ENCODE measurements around the gene SIPA1L3. TPM values are rescaled to one million over a fixed set of nuclear protein-coding genes. Genes with fewer than 3 reads are reported as not detected.

Gene SIPA1L3
- total and polyA plus RNA-seq, 4 donors = 9.6 to 50.5 (median 27.6) TPM

DNA sequence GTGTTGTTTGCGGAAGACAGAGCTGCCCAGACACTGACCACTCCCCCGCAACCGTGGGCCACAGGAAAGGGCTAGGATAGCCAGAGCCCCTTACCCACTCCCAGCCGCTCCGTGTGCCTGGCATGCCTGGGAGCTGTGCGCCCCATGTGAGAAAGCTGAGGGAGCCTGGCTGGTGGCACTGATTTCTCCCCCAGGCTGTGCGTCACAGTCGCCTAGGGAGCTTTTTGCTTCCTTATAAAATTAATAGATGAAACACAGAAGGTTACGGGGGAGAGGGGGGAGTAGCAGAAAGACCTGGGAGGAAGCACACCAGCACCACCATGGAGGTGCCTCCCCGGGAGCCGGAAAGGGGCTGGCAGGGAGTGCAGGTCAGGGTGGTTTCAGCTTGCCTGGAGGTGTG lies 292.3 kb downstream of the SIPA1L3 start:
- Histone ChIP-seq H3K4me3 (no peak overlapping the region), H3K9ac (ENCODE audit: insufficient read depth in 1 of 2, low read length in 2 of 2) (no peak overlapping the region), H3K27ac (ENCODE audit: low read depth in 1 of 2, low read length in 1 of 2) (no peak overlapping the region), H3K4me1 (ENCODE audit: control insufficient read depth in 5 of 5, insufficient read depth in 5 of 5, low read length in 5 of 5) (no peaks in the 10 kb centered on the region), H3K27me3 (ENCODE audit: control insufficient read depth in 3 of 3, insufficient read depth in 3 of 3, low read length in 2 of 3) (no peaks in the 10 kb centered on the region), H3K36me3 (ENCODE audit: control insufficient read depth in 4 of 4, insufficient read depth in 4 of 4, low read length in 4 of 4) (peaks cover 5 to 46% (median 11%) of the 10 kb centered on the region in 4 donors), H3K9me3 (ENCODE audit: control insufficient read depth in 4 of 4, insufficient read depth in 3 of 4, low read length in 3 of 4) (peaks cover 0 to 5% (median 0%) of the 10 kb centered on the region in 4 donors)
- DNase-seq (no peak), ATAC-seq (ENCODE audit: insufficient read depth, low FRiP score) (no peak)
- WGBS, 2 donors = 94 to 97% methylated on average over 11 of the region's 11 CpGs
- TF ChIP-seq, protein P1, sequence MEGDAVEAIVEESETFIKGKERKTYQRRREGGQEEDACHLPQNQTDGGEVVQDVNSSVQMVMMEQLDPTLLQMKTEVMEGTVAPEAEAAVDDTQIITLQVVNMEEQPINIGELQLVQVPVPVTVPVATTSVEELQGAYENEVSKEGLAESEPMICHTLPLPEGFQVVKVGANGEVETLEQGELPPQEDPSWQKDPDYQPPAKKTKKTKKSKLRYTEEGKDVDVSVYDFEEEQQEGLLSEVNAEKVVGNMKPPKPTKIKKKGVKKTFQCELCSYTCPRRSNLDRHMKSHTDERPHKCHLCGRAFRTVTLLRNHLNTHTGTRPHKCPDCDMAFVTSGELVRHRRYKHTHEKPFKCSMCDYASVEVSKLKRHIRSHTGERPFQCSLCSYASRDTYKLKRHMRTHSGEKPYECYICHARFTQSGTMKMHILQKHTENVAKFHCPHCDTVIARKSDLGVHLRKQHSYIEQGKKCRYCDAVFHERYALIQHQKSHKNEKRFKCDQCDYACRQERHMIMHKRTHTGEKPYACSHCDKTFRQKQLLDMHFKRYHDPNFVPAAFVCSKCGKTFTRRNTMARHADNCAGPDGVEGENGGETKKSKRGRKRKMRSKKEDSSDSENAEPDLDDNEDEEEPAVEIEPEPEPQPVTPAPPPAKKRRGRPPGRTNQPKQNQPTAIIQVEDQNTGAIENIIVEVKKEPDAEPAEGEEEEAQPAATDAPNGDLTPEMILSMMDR (IDR thresholded peaks at IDR 0.05; ENCODE audit: control extremely low read depth, extremely low read depth) = no peak

DNA sequence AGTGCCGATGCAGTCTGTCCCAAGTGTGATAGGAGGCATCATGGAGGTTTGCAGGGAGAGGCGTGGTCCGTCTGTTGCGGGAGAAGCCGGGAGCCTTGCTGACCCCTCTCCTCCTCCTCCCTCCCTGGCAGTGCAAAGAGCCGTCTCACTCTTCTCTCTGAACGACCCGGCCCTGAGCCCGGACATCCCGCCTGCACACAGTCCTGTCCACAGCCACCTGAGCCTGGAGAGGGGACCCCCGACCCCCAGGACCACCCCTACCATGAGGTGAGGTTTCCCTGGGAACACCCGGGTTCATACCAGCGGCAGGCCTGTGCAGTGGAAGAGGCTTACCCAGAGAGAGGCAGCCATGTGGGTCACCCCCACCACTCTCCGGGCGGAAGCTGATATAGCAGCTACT lies 294.7 kb downstream of the SIPA1L3 start:
- Histone ChIP-seq H3K36me3 (ENCODE audit: control insufficient read depth in 4 of 4, insufficient read depth in 4 of 4, low read length in 4 of 4) (peaks cover 5 to 57% (median 14%) of the 10 kb centered on the region in 4 donors), H3K4me1 (ENCODE audit: control insufficient read depth in 5 of 5, insufficient read depth in 5 of 5, low read length in 5 of 5) (peaks cover 0 to 3% (median 0%) of the 10 kb centered on the region in 5 donors), H3K27me3 (ENCODE audit: control insufficient read depth in 3 of 3, insufficient read depth in 3 of 3, low read length in 2 of 3) (no peaks in the 10 kb centered on the region), H3K9ac (ENCODE audit: insufficient read depth in 1 of 2, low read length in 2 of 2) (no peak overlapping the region), H3K4me3 (no peak overlapping the region), H3K27ac (ENCODE audit: low read depth in 1 of 2, low read length in 1 of 2) (no peak overlapping the region), H3K9me3 (ENCODE audit: control insufficient read depth in 4 of 4, insufficient read depth in 3 of 4, low read length in 3 of 4) (peaks cover 0 to 16% (median 0%) of the 10 kb centered on the region in 4 donors)
- WGBS, 2 donors = 92 to 95% methylated on average over 15 of the region's 15 CpGs
- DNase-seq (no peak), ATAC-seq (ENCODE audit: insufficient read depth, low FRiP score) (no peak)
- TF ChIP-seq, protein P1 (IDR thresholded peaks at IDR 0.05; ENCODE audit: control extremely low read depth, extremely low read depth) = no peak

DNA sequence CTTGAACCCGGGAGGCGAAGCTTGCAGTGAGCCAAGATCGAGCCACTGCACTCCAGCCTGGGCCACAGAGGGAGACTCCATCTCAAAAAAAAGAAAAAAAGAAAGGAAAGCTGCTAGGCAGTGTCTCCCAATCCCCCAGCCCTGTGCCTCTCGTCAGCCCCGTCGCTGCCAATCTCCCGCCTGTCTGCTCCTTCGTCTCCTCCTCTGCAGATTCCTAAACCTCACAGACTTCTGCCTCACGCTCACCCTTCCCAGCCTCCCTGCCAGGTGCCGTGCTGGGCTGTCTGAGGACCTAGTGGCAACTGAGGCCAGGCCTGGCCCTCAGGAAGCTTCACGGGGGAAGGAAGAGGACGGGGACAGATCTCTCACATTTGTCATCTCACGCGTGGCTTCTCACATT lies 295.5 kb downstream of the SIPA1L3 start:
- no peaks in the 10 kb centered on the region for H3K27me3 ChIP-seq (ENCODE audit: control insufficient read depth in 3 of 3, insufficient read depth in 3 of 3, low read length in 2 of 3)
- ATAC-seq (ENCODE audit: insufficient read depth, low FRiP score) (no peak), DNase-seq (no peak)
- H3K4me3 ChIP-seq = no peak overlapping the region
- TF ChIP-seq, protein P1 (IDR thresholded peaks at IDR 0.05; ENCODE audit: control extremely low read depth, extremely low read depth) = no peak
- H3K4me1 ChIP-seq (ENCODE audit: control insufficient read depth in 5 of 5, insufficient read depth in 5 of 5, low read length in 5 of 5) = peaks cover 0 to 8% (median 0%) of the 10 kb centered on the region in 5 donors
- H3K9ac ChIP-seq (ENCODE audit: insufficient read depth in 1 of 2, low read length in 2 of 2) = no peak overlapping the region
- WGBS, 2 donors = 95 to 99% methylated on average over 14 of the region's 14 CpGs
- peaks cover 0 to 16% (median 0%) of the 10 kb centered on the region in 4 donors for H3K9me3 ChIP-seq (ENCODE audit: control insufficient read depth in 4 of 4, insufficient read depth in 3 of 4, low read length in 3 of 4)
- no peak overlapping the region for H3K27ac ChIP-seq (ENCODE audit: low read depth in 1 of 2, low read length in 1 of 2)
- H3K36me3 ChIP-seq (ENCODE audit: control insufficient read depth in 4 of 4, insufficient read depth in 4 of 4, low read length in 4 of 4) = peaks cover 5 to 59% (median 14%) of the 10 kb centered on the region in 4 donors

DNA sequence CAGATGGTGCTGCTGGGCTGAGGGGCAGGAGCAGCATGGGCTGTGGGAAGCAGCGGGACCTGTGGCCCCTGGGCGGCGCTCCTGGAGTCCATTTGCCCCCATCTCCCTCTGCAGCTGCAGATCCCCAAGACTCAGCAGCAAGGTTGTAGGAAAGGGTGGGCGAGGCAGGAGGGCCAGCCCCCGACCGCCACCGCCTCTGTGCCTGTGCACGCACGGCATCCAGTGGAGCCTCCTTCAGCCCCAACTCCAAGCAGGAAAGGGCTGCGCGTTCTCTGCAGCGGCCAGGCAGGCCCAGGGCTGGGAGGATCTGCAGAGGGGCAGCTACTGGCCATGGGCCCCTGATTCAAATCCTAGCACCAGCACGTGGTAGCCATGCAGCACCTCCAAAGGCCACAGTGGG lies 296.2 kb downstream of the SIPA1L3 start:
- no peak overlapping the region for H3K27ac ChIP-seq (ENCODE audit: low read depth in 1 of 2, low read length in 1 of 2)
- 93 to 98% methylated on average over 13 of the region's 13 CpGs for WGBS, 2 donors
- H3K9ac ChIP-seq (ENCODE audit: insufficient read depth in 1 of 2, low read length in 2 of 2) = no peak overlapping the region
- DNase-seq (no peak), ATAC-seq (ENCODE audit: insufficient read depth, low FRiP score) (no peak)
- H3K4me3 ChIP-seq = no peak overlapping the region
- TF ChIP-seq, protein P1 (IDR thresholded peaks at IDR 0.05; ENCODE audit: control extremely low read depth, extremely low read depth) = no peak
- H3K36me3 ChIP-seq (ENCODE audit: control insufficient read depth in 4 of 4, insufficient read depth in 4 of 4, low read length in 4 of 4) = peaks cover 5 to 54% (median 14%) of the 10 kb centered on the region in 4 donors
- peaks cover 0 to 15% (median 0%) of the 10 kb centered on the region in 4 donors for H3K9me3 ChIP-seq (ENCODE audit: control insufficient read depth in 4 of 4, insufficient read depth in 3 of 4, low read length in 3 of 4)
- H3K27me3 ChIP-seq (ENCODE audit: control insufficient read depth in 3 of 3, insufficient read depth in 3 of 3, low read length in 2 of 3) = no peaks in the 10 kb centered on the region
- H3K4me1 ChIP-seq (ENCODE audit: control insufficient read depth in 5 of 5, insufficient read depth in 5 of 5, low read length in 5 of 5) = peaks cover 0 to 10% (median 0%) of the 10 kb centered on the region in 5 donors

All from lung (tissue), 12 donors.